Upper lobe of right lung (tissue), 1 donor: ENCODE results near the gene PLPPR5. TPM values are rescaled to one million over a fixed set of nuclear protein-coding genes. Genes with fewer than 3 reads are reported as not detected.

Experiments used
- ATAC-seq: fragments of 200-7000 bp; cut with Tn5 transposase; one replicate; pipeline ENCODE4 v1.9.1; 2020; ENCODE audit warnings: mild to moderate bottlenecking, moderate library complexity
- DNase-seq: peaks from one replicate; pipeline ENCODE4 v3.0.0-alpha.2; 2020
- H3K27ac ChIP-seq: fragments of 200-600 bp; one replicate; pipeline ENCODE4 v1.8.0; 2022
- H3K27me3 ChIP-seq: fragments of 200-600 bp; one replicate; pipeline ENCODE4 v1.8.0; 2022; ENCODE audit warnings: mild to moderate bottlenecking
- H3K36me3 ChIP-seq: fragments of 200-600 bp; one replicate; pipeline ENCODE4 v1.8.0; 2022
- H3K4me1 ChIP-seq: fragments of 200-600 bp; one replicate; pipeline ENCODE4 v1.8.0; 2022
- H3K4me3 ChIP-seq: fragments of 200-600 bp; one replicate; pipeline ENCODE4 v1.8.0; 2022; ENCODE audit warnings: mild to moderate bottlenecking
- H3K9me3 ChIP-seq: fragments of 200-600 bp; one replicate; pipeline ENCODE4 v1.8.0; 2022
- CTCF ChIP-seq: fragments of 200-600 bp; IDR thresholded peaks from one replicate; pipeline ENCODE4 v1.8.0; 2022; ENCODE audit warnings: antibody characterized with exemption
- intact Hi-C: fragments of 100-400 bp; cut with DNase I; formaldehyde crosslinking; loops from one replicate; pipeline ENCODE4 v1.11.0; 2022
- total RNA-seq: library from RNA; stranded (reverse); fragmentation: NEBNext Ultra II Directional; extraction: Animal tissue kit (Norgen Biotek cat#: 25700); gene quantifications from one replicate; pipeline ENCODE4 v1.2.1, GENCODE V29; 2021
- donor health status: DM: no; HTN: yes; CAD: no; lungs with severe emphysema.

PLPPR5 gene
- total RNA-seq, 1 donor from 2014 or later: not detected

GRCh38 chr1:99010679-99011078 is 6.0 kb upstream of the PLPPR5 start:
- H3K27ac ChIP-seq: no peak overlapping the region
- no peaks in the 10 kb centered on the region for H3K4me1 ChIP-seq
- H3K4me3 ChIP-seq: no peak overlapping the region
- H3K36me3 ChIP-seq: no peaks in the 10 kb centered on the region
- DNase-seq: no peak
- intact Hi-C loops: no loop called here
- no peak for TF ChIP-seq CTCF
- no peak for ATAC-seq
- peaks cover 22% of the 10 kb centered on the region for H3K27me3 ChIP-seq
- H3K9me3 ChIP-seq: no peaks in the 10 kb centered on the region

- DNase-seq: no peak
- no peak for TF ChIP-seq CTCF
- H3K4me1 ChIP-seq: peaks cover 4% of the 10 kb centered on the region
- H3K27me3 ChIP-seq: peaks cover 48% of the 10 kb centered on the region
- ATAC-seq: no peak
- no peaks in the 10 kb centered on the region for H3K36me3 ChIP-seq
- no peaks in the 10 kb centered on the region for H3K9me3 ChIP-seq
- intact Hi-C loops: no loop called here
- H3K4me3 ChIP-seq: no peak overlapping the region
- no peak overlapping the region for H3K27ac ChIP-seq
Measured at GRCh38 chr1:99007366-99007765, 2.7 kb upstream of the PLPPR5 start.

- Histone ChIP-seq H3K27me3 (peaks cover 61% of the 10 kb centered on the region), H3K27ac (no peak overlapping the region), H3K9me3 (no peaks in the 10 kb centered on the region), H3K4me3 (no peak overlapping the region), H3K4me1 (peaks cover 4% of the 10 kb centered on the region), H3K36me3 (no peaks in the 10 kb centered on the region)
- ATAC-seq (no peak), DNase-seq (no peak)
- intact Hi-C loops: no loop called here
- TF ChIP-seq CTCF: no peak
Measured at GRCh38 chr1:99005537-99005942, 879 bp upstream of the PLPPR5 start.

GRCh38 chr1:99004254-99004860 is 304 bp downstream of the PLPPR5 start:
- H3K36me3 ChIP-seq: no peaks in the 10 kb centered on the region
- peak; percentile 51 for ATAC-seq
- H3K4me1 ChIP-seq: peaks cover 4% of the 10 kb centered on the region
- H3K27ac ChIP-seq: no peak overlapping the region
- H3K27me3 ChIP-seq: peaks cover 61% of the 10 kb centered on the region
- no peaks in the 10 kb centered on the region for H3K9me3 ChIP-seq
- peak overlapping the region; percentile 21 for H3K4me3 ChIP-seq
- TF ChIP-seq CTCF: no peak
- intact Hi-C loops: no loop called here
- peak; percentile 58 for DNase-seq

GRCh38 chr1:99003581-99004253 is 944 bp downstream of the PLPPR5 start:
- no peak overlapping the region for H3K4me3 ChIP-seq
- no peak overlapping the region for H3K27ac ChIP-seq
- H3K9me3 ChIP-seq: no peaks in the 10 kb centered on the region
- TF ChIP-seq CTCF: no peak
- peaks cover 4% of the 10 kb centered on the region for H3K4me1 ChIP-seq
- peaks cover 58% of the 10 kb centered on the region for H3K27me3 ChIP-seq
- DNase-seq (no peak), ATAC-seq (no peak)
- intact Hi-C loops: no loop called here
- H3K36me3 ChIP-seq: no peaks in the 10 kb centered on the region
